ENCODE results near the gene TBC1D9. TPM values are rescaled to one million over a fixed set of nuclear protein-coding genes. Genes with fewer than 3 reads are reported as not detected.
A peak's percentile ranks its signal among the peaks of the same experiment; 100 is the strongest.

Gene TBC1D9
- total RNA-seq, 1 experiment from 2014 or later = 0.70 TPM

- DNase-seq (ENCODE audit: low spot score) = no peak
- ATAC-seq = no peak
- H3K9me3 Mint-ChIP-seq = no peaks in the 10 kb centered on the region
- no peak for TF ChIP-seq E2F5 (CRISPR knock-in tag; IDR thresholded peaks at IDR 0.05)
- TF ChIP-seq TP53 (CRISPR knock-in tag; IDR thresholded peaks at IDR 0.05) = no peak
- TF ChIP-seq, protein P1, sequence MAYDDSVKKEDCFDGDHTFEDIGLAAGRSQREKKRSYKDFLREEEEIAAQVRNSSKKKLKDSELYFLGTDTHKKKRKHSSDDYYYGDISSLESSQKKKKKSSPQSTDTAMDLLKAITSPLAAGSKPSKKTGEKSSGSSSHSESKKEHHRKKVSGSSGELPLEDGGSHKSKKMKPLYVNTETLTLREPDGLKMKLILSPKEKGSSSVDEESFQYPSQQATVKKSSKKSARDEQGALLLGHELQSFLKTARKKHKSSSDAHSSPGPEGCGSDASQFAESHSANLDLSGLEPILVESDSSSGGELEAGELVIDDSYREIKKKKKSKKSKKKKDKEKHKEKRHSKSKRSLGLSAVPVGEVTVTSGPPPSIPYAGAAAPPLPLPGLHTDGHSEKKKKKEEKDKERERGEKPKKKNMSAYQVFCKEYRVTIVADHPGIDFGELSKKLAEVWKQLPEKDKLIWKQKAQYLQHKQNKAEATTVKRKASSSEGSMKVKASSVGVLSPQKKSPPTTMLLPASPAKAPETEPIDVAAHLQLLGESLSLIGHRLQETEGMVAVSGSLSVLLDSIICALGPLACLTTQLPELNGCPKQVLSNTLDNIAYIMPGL (CRISPR knock-in tag; IDR thresholded peaks at IDR 0.05) = no peak
- no peak for TF ChIP-seq USF1 (CRISPR knock-in tag; IDR thresholded peaks at IDR 0.05)
- TF ChIP-seq GRHL2 (CRISPR knock-in tag; IDR thresholded peaks at IDR 0.05; ENCODE audit: insufficient replicate concordance, severe bottlenecking) = no peak
- TF ChIP-seq GTF2I (CRISPR knock-in tag; conservative IDR thresholded peaks at IDR 0.05) = no peak
- TF ChIP-seq, protein P2, sequence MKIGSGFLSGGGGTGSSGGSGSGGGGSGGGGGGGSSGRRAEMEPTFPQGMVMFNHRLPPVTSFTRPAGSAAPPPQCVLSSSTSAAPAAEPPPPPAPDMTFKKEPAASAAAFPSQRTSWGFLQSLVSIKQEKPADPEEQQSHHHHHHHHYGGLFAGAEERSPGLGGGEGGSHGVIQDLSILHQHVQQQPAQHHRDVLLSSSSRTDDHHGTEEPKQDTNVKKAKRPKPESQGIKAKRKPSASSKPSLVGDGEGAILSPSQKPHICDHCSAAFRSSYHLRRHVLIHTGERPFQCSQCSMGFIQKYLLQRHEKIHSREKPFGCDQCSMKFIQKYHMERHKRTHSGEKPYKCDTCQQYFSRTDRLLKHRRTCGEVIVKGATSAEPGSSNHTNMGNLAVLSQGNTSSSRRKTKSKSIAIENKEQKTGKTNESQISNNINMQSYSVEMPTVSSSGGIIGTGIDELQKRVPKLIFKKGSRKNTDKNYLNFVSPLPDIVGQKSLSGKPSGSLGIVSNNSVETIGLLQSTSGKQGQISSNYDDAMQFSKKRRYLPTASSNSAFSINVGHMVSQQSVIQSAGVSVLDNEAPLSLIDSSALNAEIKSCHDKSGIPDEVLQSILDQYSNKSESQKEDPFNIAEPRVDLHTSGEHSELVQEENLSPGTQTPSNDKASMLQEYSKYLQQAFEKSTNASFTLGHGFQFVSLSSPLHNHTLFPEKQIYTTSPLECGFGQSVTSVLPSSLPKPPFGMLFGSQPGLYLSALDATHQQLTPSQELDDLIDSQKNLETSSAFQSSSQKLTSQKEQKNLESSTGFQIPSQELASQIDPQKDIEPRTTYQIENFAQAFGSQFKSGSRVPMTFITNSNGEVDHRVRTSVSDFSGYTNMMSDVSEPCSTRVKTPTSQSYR (CRISPR knock-in tag; IDR thresholded peaks at IDR 0.05) = no peak
- no peak for TF ChIP-seq JUN (CRISPR knock-in tag; IDR thresholded peaks at IDR 0.05)
- TF ChIP-seq SMAD4 (CRISPR knock-in tag; IDR thresholded peaks at IDR 0.05) = no peak
- no peak for TF ChIP-seq NFATC4 (CRISPR knock-in tag; IDR thresholded peaks at IDR 0.05)
- TF ChIP-seq EMX1 (CRISPR knock-in tag; IDR thresholded peaks at IDR 0.05) = no peak
- TF ChIP-seq, protein P3, sequence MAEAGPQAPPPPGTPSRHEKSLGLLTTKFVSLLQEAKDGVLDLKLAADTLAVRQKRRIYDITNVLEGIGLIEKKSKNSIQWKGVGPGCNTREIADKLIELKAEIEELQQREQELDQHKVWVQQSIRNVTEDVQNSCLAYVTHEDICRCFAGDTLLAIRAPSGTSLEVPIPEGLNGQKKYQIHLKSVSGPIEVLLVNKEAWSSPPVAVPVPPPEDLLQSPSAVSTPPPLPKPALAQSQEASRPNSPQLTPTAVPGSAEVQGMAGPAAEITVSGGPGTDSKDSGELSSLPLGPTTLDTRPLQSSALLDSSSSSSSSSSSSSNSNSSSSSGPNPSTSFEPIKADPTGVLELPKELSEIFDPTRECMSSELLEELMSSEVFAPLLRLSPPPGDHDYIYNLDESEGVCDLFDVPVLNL (CRISPR knock-in tag; IDR thresholded peaks at IDR 0.05; ENCODE audit: borderline replicate concordance, low read depth) = no peak
- CTCF ChIA-PET = no interaction called here
- POLR2A ChIA-PET = no interaction called here
- H3K36me3 Mint-ChIP-seq = no peaks in the 10 kb centered on the region
- H3K27me3 Mint-ChIP-seq (ENCODE audit: low read depth) = peaks cover 90% of the 10 kb centered on the region
- H3K27ac Mint-ChIP-seq = no peak overlapping the region
- peak overlapping the region; percentile 61 for H3K4me3 Mint-ChIP-seq
- peaks cover 15% of the 10 kb centered on the region for H3K4me1 Mint-ChIP-seq
Measured at GRCh38 chr4:140754918-140755773, 1.0 kb downstream of the TBC1D9 start.

DNA sequence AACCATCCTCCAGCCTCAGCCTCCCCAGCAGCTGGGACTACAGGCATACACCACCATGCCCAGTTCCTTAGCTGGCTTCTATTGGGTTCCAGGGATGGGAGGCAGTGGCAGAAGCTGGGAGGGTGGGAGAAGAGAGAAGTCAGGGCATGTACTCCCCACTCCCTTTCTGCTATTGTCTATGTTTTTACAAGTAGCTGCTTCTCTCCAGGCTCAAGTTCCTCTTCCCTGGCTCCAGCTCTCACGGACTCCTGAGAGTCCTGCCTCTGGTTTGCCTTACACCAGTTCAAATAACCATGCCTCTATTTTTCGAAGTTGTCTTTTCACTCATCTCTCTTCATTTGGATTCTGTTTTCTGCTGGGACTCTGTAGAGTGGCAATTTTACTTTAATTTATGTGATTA, 2.9 kb downstream of the TBC1D9 start:
- H3K4me1 Mint-ChIP-seq = peaks cover 15% of the 10 kb centered on the region
- H3K4me3 Mint-ChIP-seq = no peak overlapping the region
- ChIA-PET POLR2A (interaction anchor here (0.6 kb wide), 1 partner anchor 19 kb away, joined by 3 read pairs; no protein-coding TSS in a partner anchor), CTCF (interaction anchor here (1.5 kb wide), 1 partner anchor 10 kb away, joined by 5 read pairs; no protein-coding TSS in a partner anchor)
- DNase-seq (ENCODE audit: low spot score) (no peak), ATAC-seq (no peak)
- peaks cover 72% of the 10 kb centered on the region for H3K27me3 Mint-ChIP-seq (ENCODE audit: low read depth)
- no peak overlapping the region for H3K27ac Mint-ChIP-seq
- no peaks in the 10 kb centered on the region for H3K36me3 Mint-ChIP-seq
- H3K9me3 Mint-ChIP-seq = peaks cover 5% of the 10 kb centered on the region
- TF ChIP-seq KAT7 (CRISPR knock-in tag; IDR thresholded peaks at IDR 0.05; ENCODE audit: borderline replicate concordance) (no peak), ZNF425 (CRISPR knock-in tag; conservative IDR thresholded peaks at IDR 0.05) (no peak), PREB (CRISPR knock-in tag; IDR thresholded peaks at IDR 0.05; ENCODE audit: borderline replicate concordance) (no peak), GRHL2 (CRISPR knock-in tag; IDR thresholded peaks at IDR 0.05; ENCODE audit: insufficient replicate concordance, severe bottlenecking) (no peak), EMX1 (CRISPR knock-in tag; IDR thresholded peaks at IDR 0.05) (no peak), TP53 (CRISPR knock-in tag; IDR thresholded peaks at IDR 0.05) (no peak), OVOL2 (CRISPR knock-in tag; IDR thresholded peaks at IDR 0.05; ENCODE audit: borderline replicate concordance) (no peak), CBFB (CRISPR knock-in tag; IDR thresholded peaks at IDR 0.05; ENCODE audit: low read depth) (no peak), ZNF317 (CRISPR knock-in tag; IDR thresholded peaks at IDR 0.05; ENCODE audit: borderline replicate concordance, low read depth) (no peak), ZNF396 (CRISPR knock-in tag; IDR thresholded peaks at IDR 0.05; ENCODE audit: borderline replicate concordance) (no peak), FOXJ3 (CRISPR knock-in tag; IDR thresholded peaks at IDR 0.05; ENCODE audit: borderline replicate concordance) (no peak), ZNF416 (CRISPR knock-in tag; IDR thresholded peaks at IDR 0.05) (no peak), SOX15 (CRISPR knock-in tag; IDR thresholded peaks at IDR 0.05) (no peak), ZNF263 (CRISPR knock-in tag; IDR thresholded peaks at IDR 0.05; ENCODE audit: low read depth) (no peak)

All from WTC11 (cell line).